Measurements from ENCODE around the gene TMEM156. TPM values are rescaled to one million over a fixed set of nuclear protein-coding genes. Genes with fewer than 3 reads are reported as not detected.

Gene TMEM156
- total RNA-seq, 4 donors from 2014 or later: 0.70 to 14.9 (median 0.94) TPM; not detected in 1

DNA sequence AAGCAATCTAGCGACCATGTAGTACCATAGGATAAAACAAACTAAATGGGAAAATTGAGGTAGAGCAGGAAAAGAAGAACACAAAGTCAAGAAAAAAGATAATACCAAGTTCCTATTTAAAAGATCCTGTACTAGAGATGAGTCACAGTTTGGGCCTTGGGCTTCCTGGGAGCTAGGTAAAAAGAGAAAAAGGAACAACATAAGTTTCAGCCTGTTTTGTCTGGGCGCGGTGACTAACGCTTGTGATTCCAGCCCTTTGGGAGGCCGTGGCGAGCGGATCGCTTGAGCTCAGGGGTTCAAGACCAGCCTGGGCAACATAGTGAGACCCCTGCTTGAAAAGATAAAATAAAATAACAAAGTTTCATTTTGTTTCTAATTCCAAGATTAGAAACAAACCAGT is 14.0 kb upstream of the TMEM156 start:
- H3K27ac ChIP-seq: peak overlapping the region in 2 of 4 donors; percentile 96 to 99
- H3K4me3 ChIP-seq: peak overlapping the region in 3 of 4 donors; percentile 94
- TF ChIP-seq CTCF (IDR thresholded peaks at IDR 0.05) (no peak), POLR2A (IDR thresholded peaks at IDR 0.05) (no peak)
- no peak for DNase-seq
- H3K27me3 ChIP-seq: no peaks in the 10 kb centered on the region
- no peaks in the 10 kb centered on the region for H3K9me3 ChIP-seq
- H3K4me1 ChIP-seq: peaks cover 0 to 5% (median 0%) of the 10 kb centered on the region in 4 donors
- no peaks in the 10 kb centered on the region for H3K36me3 ChIP-seq

GRCh38 chr4:39045827-39046221 is 13.6 kb upstream of the TMEM156 start:
- no peak for TF ChIP-seq CTCF (IDR thresholded peaks at IDR 0.05)
- Histone ChIP-seq H3K27ac (peak overlapping the region; percentile 94 to 99 (median 96)), H3K4me3 (peak overlapping the region; percentile 92 to 94 (median 94)), H3K36me3 (no peaks in the 10 kb centered on the region), H3K4me1 (peaks cover 0 to 5% (median 0%) of the 10 kb centered on the region in 4 donors), H3K27me3 (no peaks in the 10 kb centered on the region), H3K9me3 (no peaks in the 10 kb centered on the region)
- no peak for DNase-seq

- H3K27me3 ChIP-seq: no peaks in the 10 kb centered on the region
- peak overlapping the region; percentile 92 to 94 (median 94) for H3K4me3 ChIP-seq
- peak in 2 of 3 donors; percentile 43 to 77 for DNase-seq
- TF ChIP-seq POLR2A (IDR thresholded peaks at IDR 0.05): no peak
- TF ChIP-seq CTCF (IDR thresholded peaks at IDR 0.05): no peak
- no peaks in the 10 kb centered on the region for H3K9me3 ChIP-seq
- H3K27ac ChIP-seq: peak overlapping the region; percentile 94 to 99 (median 96)
- H3K36me3 ChIP-seq: no peaks in the 10 kb centered on the region
- peaks cover 0 to 5% (median 0%) of the 10 kb centered on the region in 4 donors for H3K4me1 ChIP-seq
Measured at GRCh38 chr4:39044956-39045826, 13.0 kb upstream of the TMEM156 start.

- H3K4me1 ChIP-seq: peaks cover 0 to 5% (median 0%) of the 10 kb centered on the region in 4 donors
- DNase-seq: peak; percentile 86 to 98 (median 98)
- peak overlapping the region; percentile 94 to 99 (median 96) for H3K27ac ChIP-seq
- H3K36me3 ChIP-seq: no peaks in the 10 kb centered on the region
- no peaks in the 10 kb centered on the region for H3K27me3 ChIP-seq
- no peak for TF ChIP-seq POLR2A (IDR thresholded peaks at IDR 0.05)
- TF ChIP-seq CTCF (IDR thresholded peaks at IDR 0.05): no peak
- no peaks in the 10 kb centered on the region for H3K9me3 ChIP-seq
- peak overlapping the region; percentile 92 to 94 (median 94) for H3K4me3 ChIP-seq
Measured at GRCh38 chr4:39044364-39044955, 12.3 kb upstream of the TMEM156 start.

DNA sequence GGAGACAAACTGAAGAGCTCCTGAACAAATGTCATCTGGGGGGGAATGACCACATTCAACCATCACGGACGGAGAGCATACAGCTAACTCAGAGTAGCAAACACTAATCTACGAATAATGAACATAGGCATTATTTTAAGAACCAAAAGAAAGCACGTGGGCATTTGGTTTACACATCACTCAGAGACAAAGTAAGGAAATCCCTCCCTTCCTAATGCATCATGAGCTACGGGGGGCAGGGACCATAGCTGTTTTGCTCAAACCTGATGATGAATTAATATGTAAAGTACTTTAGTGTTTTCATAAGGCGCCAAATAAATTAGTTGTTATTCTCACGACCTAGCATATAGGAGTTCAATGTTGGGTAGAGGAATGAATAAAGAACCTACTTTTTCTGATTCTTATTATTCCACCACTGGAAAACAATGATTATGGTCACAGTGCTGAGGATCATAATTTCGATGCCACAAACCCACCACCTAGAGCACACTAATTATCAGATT is 11.7 kb upstream of the TMEM156 start:
- peak overlapping the region; percentile 92 to 94 (median 94) for H3K4me3 ChIP-seq
- peak overlapping the region; percentile 94 to 99 (median 96) for H3K27ac ChIP-seq
- TF ChIP-seq POLR2A (IDR thresholded peaks at IDR 0.05) (no peak), CTCF (IDR thresholded peaks at IDR 0.05) (no peak)
- peaks cover 0 to 5% (median 0%) of the 10 kb centered on the region in 4 donors for H3K4me1 ChIP-seq
- H3K9me3 ChIP-seq: no peaks in the 10 kb centered on the region
- no peaks in the 10 kb centered on the region for H3K27me3 ChIP-seq
- H3K36me3 ChIP-seq: no peaks in the 10 kb centered on the region
- DNase-seq: no peak

Measured in Peyer's patch (tissue), 4 donors.